HG03378 (cell line): ENCODE data around the gene RERE.
"Not testable (repeated sequence)": the region's sequence is repeated elsewhere in the genome, so short reads cannot be mapped to it uniquely, and the experiment has no call there.

ENCODE experiments used
- ATAC-seq: cut with Tn5 transposase; IDR thresholded peaks from one replicate; pipeline ENCODE4 v1.9.1; 2021; ENCODE audit warnings: mild to moderate bottlenecking, moderate library complexity; ENCODE audit not compliant: unreplicated experiment

Gene RERE

GRCh38 chr1:8619917-8620502 is 197.4 kb downstream of the RERE start:
- not testable (repeated sequence) for ATAC-seq

DNA sequence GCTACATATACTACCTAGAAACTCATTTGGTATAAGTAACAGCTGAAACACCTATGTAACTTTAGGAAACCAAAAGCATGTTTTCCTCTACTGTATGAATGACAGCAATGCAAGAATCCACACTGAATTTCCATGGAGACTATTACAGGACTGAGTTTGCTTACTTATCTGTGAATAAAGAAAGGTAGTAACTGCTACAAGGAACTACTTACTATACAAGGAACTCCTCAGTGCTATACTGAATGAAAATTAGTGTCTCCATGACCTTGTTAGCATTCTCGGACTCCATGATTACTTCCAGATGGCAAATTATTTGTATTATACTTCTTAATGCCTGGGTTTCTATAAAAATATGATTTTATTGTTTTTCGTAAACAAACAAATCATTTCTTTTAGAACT is 198.0 kb downstream of the RERE start:
- not testable (repeated sequence) for ATAC-seq

DNA sequence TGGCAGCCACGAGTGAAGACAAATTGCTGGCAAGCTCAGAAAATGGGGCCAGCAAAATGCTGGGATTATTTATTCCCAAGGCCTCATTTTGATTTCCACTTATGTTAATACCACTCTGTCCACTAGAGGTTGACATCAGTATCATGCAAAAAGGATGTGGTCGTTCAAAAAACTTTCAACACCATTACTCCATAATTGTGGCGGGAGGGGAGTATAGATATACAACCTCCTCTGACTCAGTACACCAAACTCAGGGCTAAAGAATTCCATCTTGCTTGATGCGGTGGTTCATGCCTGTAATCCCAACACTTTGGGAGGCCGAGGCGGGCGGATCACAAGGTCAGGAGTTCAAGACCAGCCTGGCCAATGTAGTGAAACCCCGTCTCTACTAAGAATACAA is 200.6 kb downstream of the RERE start:
- ATAC-seq: not testable (repeated sequence)

DNA sequence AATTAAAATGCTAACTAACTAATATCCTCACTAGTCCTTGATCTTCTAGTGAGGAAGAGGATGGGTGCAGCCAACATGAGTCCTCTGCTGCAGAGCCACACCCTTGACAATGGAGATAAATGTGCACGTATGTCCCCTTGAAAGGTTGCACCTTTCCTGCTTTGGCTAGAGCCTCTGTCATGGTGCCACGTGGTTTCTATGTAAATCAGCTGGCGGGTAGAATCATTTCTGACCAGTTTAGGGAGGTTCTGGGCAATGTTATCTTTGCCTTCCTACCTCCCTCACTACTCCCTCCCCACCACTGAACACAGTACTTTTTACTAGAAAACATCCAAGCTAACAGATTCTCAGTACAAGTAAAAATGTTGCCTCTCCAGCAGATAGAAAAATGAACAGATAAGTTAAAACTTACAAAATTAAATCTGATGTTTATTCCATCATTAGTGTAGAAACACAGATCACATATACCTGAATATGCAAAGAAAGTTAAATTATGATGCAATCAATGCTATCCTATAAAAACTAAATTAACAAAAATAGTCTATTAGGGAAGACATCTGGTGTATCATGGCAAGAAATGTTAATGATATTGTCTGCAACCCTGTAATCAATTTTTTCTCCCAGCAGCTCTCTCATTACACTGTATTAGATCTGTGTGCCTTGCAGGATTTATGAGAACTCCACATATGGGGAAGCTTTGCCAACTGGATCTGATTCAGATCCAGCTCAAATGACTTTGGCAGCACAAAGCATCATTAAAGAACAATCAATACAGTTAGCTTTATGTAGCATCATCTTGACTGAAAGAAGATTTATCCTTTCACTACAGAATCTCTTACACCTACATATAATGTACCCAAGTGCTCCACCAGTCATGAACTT is 205.6 kb downstream of the RERE start:
- ATAC-seq: not testable (repeated sequence)

DNA sequence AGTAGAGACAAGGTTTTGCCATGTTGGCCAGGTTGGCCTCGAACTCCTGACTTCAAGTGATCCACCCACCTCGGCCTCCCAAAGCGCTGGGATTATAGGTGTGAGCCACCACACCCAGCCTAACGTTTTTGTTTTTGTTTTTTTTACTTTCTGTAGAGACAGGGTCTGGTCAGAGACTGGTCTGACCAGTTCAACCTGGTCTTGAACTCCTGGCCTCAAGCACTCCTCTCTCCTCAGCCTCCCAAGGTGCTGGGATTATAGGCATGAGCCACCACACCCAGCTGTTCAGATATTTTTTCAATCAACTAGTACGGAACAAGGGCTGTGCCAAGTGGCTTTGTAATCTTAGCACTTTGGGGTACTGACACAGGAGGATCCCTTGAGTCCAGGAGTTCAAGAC is 209.5 kb downstream of the RERE start:
- no peak for ATAC-seq

DNA sequence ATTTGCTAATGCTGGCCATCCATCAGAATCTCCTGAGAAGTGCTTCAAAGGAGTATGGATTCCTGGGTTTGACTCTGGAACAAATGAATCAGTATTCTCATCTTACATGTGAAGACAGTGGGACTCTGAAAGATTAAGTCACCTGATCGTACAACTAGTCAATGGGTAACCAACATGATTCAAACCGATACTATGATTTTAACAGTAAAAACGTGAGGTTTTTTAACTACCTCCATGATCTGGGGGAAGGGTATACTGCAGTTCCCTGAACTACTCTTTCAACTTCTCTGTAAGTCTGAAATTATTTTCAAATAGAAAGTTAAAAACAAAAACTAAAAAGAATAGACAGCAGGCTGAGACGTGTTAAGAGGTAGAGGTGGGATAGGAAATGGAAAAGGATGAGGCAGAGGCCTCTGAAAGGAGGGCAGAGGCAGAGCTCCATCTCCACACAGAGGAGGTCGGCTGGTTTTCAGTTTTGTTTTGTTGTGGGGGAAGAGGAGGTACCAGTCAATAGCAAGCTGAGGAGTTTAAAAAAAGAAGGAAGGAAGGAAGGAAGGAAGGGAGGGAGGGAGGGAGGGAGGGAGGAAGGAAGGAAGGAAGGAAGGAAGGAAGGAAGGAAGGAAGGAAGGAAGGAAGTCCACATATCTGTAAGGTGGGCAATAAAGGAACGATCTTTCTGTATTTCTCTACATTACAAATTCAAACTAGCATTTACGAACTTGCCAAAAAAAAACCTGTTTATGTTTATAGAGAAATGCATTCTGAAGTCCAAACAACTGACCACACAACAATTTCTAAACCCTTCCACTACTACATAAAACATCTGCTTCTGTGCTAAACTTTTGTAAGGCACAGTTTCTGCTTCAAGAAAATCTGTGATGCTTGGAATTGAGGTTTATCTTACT is 213.1 kb downstream of the RERE start:
- ATAC-seq: peak; percentile 82

GRCh38 chr1:8603220-8603616 is 214.2 kb downstream of the RERE start:
- ATAC-seq: no peak

DNA sequence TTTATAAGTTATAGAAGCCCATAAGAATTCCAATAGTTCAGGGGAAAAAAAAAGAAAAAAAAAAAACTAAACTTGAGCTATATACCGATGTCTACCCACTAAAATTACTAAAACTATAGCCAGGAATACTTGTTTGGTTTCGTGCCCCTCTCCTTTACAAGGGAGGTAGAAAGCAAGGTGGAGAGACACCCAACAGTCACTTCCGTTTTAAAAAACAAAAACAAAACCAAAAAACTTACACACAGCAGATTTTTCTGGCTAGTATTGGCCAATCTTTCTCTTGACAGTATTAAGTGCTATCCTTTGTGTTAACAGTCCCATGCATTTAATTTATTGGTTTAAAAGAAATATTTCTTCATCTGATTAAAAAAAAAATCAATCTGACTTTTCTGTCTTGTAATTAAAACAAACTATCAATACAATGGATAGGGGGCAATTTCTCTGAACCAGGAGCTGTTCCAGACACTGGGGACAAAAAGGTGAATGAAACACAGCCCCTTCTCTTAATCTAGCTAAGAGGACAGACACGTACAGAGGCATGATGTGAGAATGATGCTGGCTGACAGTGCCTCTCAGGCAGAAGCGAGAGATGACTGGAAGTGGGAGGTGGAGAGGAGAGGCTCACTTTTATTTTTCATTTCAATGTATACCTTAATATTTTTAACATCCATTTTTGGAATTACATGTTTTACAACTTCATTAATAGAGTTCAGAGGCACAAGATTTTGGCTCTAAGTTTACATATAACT is 214.8 kb downstream of the RERE start:
- no peak for ATAC-seq

DNA sequence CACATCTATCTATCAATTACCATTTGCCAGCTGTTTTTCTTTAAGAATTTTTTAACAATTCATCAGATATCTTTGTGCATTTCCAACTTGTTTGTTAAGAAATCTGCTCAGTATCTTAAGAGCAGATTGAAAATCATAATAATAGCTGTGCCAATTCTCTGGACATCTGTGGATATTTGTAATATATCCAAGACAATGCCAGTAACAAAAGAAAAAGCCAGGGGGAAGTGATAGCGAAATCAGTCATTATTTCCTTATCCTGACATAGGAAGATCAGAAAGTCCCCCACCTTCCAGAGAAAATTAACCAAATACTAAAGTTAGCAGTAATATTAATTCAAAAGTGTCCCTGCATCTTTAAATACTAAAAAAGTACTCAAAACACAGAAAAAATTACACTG is 217.1 kb downstream of the RERE start:
- ATAC-seq: no peak

DNA sequence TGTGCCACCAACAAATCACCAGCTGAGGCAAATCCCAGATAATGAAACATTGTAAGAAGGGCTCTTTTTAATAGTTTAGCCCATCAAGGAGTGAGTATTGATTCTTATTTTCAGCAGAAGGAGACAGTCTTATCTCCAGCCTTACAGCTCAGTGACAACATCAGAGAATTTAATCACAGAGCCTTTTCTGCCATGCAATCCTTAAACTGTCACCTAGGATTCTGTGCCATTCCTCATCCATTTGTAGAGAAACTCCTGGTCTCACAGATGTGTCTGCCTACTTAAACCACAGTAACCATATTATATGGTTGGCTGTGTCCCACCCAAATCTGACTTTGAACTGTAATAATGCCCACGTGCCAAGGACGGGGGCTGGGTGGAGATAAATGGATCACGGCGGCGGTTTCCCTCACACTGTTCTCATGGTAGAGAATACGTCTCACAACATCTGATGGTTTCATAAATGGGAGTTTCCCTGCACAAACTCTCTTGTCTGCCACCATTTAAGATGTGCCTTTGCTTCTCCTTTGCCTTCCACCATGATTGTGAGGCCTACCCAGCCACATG is 217.7 kb downstream of the RERE start:
- no peak for ATAC-seq

GRCh38 chr1:8598783-8599182 is 218.7 kb downstream of the RERE start:
- ATAC-seq: no peak

DNA sequence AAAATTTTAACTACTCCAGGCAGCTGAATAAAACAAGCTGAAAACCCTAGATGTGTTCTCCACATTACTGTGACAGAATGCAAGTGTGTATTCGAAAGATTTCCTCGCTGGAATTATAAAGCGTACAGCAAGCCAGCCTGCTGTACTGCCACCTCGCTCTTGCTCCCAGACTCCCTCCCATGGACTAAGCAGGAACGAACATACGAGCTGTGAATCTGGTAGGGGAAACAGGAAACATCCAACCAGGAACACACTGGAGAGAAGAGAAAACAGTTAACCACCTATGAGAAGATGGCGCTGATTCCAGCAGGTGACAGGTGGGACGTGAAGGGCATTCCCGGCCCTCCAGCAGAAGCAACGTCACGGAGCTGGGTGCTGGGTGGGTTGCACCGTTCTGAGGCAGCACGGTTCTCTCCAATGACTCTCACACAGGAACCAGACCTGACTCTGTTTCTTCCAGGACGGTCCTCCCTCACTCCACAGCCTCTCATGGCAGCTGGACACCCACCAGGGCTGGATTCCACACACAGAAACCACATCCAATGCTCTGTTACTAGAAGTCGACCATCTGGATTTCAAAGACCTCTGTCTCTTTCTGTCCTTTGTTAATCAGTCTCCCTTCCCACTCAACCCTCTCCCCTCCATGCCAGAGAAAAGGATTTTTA is 219.2 kb downstream of the RERE start:
- ATAC-seq: no peak

DNA sequence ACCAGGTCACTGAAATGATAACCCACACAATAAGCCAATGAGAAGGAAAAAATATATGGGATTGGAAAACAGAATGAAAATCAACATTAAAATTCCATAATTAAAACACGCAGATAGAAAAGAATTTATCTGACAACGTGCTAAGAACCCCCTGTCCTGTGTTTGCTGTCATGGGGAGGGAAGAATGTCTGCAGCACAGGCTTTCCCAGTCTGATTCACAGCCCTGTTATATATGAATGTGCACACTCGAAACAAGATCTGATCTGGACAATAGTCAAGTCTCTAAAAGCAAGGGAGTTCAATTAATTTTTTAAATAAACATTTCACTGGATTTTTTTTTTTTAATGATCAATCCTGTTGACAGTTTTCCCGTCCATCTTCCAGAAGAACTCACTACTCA is 220.0 kb downstream of the RERE start:
- ATAC-seq: no peak

DNA sequence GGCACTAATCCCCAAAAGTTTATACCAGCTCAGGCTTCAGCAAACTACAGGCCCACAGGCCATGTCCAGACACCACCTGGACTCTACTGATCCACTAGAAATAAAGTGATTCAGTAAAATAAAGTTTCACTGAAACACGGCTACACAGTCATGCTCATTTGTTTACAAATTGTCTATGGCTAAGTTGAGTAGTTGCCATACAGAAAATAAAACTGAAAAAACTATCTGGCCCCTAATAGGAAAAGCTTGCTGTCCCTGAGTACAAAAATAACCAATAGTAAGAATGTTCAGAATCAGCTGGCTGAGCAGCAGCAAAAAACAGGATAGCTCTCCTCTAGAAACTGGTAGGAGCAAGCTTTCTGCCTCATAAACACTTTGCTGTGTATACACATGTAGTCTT is 221.5 kb downstream of the RERE start:
- ATAC-seq: no peak

DNA sequence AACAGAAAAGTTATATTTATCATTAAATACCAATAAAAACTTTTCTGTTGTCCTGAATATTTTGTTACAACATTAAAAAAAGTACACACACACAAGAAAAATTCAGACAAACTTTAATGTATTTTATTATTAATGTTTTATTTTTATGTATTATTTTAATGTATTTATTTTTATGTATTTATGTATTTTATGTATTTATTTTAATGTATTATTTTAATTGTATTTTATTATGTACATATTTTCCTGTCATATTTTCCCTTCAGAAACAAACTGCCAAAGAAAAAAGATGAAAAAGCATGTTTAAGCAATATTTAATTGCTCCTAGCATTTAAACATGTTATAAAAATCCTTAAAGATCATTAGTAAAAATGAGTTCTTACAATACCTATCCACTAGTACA is 222.1 kb downstream of the RERE start:
- no peak for ATAC-seq

DNA sequence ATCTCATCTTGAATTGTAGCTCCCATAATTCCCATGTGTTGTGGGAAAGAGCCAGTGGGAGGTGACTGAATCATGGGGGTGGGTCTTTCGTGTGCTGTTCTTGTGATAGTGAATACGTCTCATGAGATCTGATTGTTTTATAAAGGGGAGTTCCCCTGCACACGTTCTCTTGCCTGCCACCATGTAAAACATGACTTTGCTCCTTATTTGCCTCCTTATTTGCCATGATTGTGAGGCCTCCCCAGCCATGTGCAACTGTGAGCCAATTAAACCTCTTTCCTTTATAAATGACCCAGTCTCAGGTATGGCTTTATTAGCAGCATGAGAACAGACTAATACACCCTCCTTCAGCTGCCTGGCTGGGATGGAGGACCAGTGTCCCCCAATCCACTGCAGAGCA is 224.1 kb downstream of the RERE start:
- ATAC-seq: not testable (repeated sequence)

DNA sequence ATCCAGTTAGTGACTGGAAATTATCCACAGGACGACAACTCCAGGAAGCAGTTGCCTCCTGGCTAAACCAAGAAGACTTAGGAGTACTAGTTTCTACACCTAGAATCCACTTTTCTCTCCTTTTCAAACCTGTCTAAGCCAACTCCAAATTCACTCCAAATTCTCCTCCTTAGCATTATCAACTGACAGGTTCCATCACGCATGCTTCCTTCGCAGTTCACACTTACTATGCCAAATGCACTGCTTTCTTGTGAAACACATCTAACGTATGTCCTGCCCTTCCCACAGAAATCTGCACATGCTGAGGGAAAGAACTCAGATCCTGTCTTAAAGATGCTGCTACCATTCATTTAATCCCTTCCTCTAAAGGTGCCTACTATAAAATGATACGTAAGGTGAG is 225.9 kb downstream of the RERE start:
- no peak for ATAC-seq

GRCh38 chr1:8590721-8591351 is 226.6 kb downstream of the RERE start:
- no peak for ATAC-seq

DNA sequence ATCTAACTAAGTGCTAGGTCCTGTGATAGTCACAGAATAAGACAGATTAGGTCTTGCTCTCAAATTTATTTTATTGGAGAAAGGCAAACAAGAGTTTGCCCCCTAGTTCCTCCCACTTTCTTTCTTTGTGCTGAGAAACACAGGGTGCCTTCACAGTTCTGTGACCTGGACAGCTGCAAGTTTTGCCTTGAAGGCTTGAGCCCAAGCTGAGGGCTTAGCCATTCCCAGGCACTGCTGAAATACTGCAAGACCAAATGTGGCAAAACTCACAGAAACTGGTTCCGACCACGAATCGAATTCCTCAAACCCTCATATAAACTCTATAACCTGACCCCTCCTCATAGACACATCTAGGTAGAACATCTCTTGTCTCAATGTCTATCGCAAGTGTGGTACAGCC is 227.9 kb downstream of the RERE start:
- ATAC-seq: no peak
